ENCODE measurements around the gene ABLIM2. TPM values are rescaled to one million over a fixed set of nuclear protein-coding genes. Genes with fewer than 3 reads are reported as not detected.

ABLIM2 gene
- total RNA-seq, 6 experiments from 2014 or later: 0.14 TPM; not detected in 5

GRCh38 chr4:8147231-8147970 lies 11.2 kb downstream of the ABLIM2 start:
- Mint-ChIP-seq H3K36me3 (ENCODE audit: low read depth) (no peaks in the 10 kb centered on the region), H3K27me3 (ENCODE audit: insufficient read depth) (peaks cover 54% of the 10 kb centered on the region), H3K9me3 (no peaks in the 10 kb centered on the region), H3K27ac (no peak overlapping the region), H3K4me1 (ENCODE audit: low read depth) (no peaks in the 10 kb centered on the region), H3K4me3 (no peak overlapping the region)
- DNase-seq: no peak
- TF ChIP-seq CTCF (IDR thresholded peaks at IDR 0.05): no peak

- no peak overlapping the region for H3K4me3 Mint-ChIP-seq
- TF ChIP-seq CTCF (IDR thresholded peaks at IDR 0.05): no peak
- no peaks in the 10 kb centered on the region for H3K4me1 Mint-ChIP-seq (ENCODE audit: low read depth)
- no peak overlapping the region for H3K27ac Mint-ChIP-seq
- no peaks in the 10 kb centered on the region for H3K36me3 Mint-ChIP-seq (ENCODE audit: low read depth)
- no peak for DNase-seq
- peaks cover 65% of the 10 kb centered on the region for H3K27me3 Mint-ChIP-seq (ENCODE audit: insufficient read depth)
- no peaks in the 10 kb centered on the region for H3K9me3 Mint-ChIP-seq
These were observed 12.5 kb downstream of the ABLIM2 start for GRCh38 chr4:8146157-8146556.

- no peak for DNase-seq
- H3K4me1 Mint-ChIP-seq (ENCODE audit: low read depth): no peaks in the 10 kb centered on the region
- no peaks in the 10 kb centered on the region for H3K36me3 Mint-ChIP-seq (ENCODE audit: low read depth)
- H3K27ac Mint-ChIP-seq: no peak overlapping the region
- no peak overlapping the region for H3K4me3 Mint-ChIP-seq
- H3K9me3 Mint-ChIP-seq: no peaks in the 10 kb centered on the region
- no peak for TF ChIP-seq CTCF (IDR thresholded peaks at IDR 0.05)
- H3K27me3 Mint-ChIP-seq (ENCODE audit: insufficient read depth): peaks cover 67% of the 10 kb centered on the region
These were observed 14.3 kb downstream of the ABLIM2 start for GRCh38 chr4:8144359-8144758.

- no peak for DNase-seq
- no peak overlapping the region for H3K27ac Mint-ChIP-seq
- H3K27me3 Mint-ChIP-seq (ENCODE audit: insufficient read depth): peaks cover 63% of the 10 kb centered on the region
- H3K36me3 Mint-ChIP-seq (ENCODE audit: low read depth): no peaks in the 10 kb centered on the region
- no peak for TF ChIP-seq CTCF (IDR thresholded peaks at IDR 0.05)
- no peaks in the 10 kb centered on the region for H3K4me1 Mint-ChIP-seq (ENCODE audit: low read depth)
- H3K4me3 Mint-ChIP-seq: no peak overlapping the region
- H3K9me3 Mint-ChIP-seq: no peaks in the 10 kb centered on the region
These were observed 15.0 kb downstream of the ABLIM2 start for GRCh38 chr4:8143392-8144140.

GRCh38 chr4:8142556-8142955 lies 16.1 kb downstream of the ABLIM2 start:
- no peak for DNase-seq
- Mint-ChIP-seq H3K9me3 (no peaks in the 10 kb centered on the region; the same call in 1 of the 2 replicates), H3K4me1 (ENCODE audit: low read depth) (no peaks in the 10 kb centered on the region), H3K4me3 (no peak overlapping the region), H3K27ac (no peak overlapping the region), H3K27me3 (ENCODE audit: insufficient read depth) (peaks cover 59% of the 10 kb centered on the region), H3K36me3 (ENCODE audit: low read depth) (no peaks in the 10 kb centered on the region)
- TF ChIP-seq CTCF (IDR thresholded peaks at IDR 0.05): no peak
